DND-41 (cell line): ENCODE measurements around the gene USP12.

ENCODE experiments used
- ATAC-seq: fragments of 200-7000 bp; cut with Tn5 transposase; 3 replicates; pipeline ENCODE4 v1.9.1; 2021; ENCODE audit warnings: low read depth; ENCODE audit not compliant: insufficient read depth
- DNase-seq: peaks from one replicate; pipeline ENCODE4 v3.0.0-alpha.2; 2020
- H2AFZ ChIP-seq: 2 replicates; pipeline ENCODE4 v1.6.0; 2012; ENCODE audit warnings: low read depth, low read length
- H3K27ac ChIP-seq: 2 replicates; pipeline ENCODE4 v1.5.1; 2012; ENCODE audit warnings: low read length, inconsistent platforms
- H3K27me3 ChIP-seq: fragments of 200-600 bp; sonication (generic); 2 replicates; pipeline ENCODE4 v1.6.0; 2012; ENCODE audit warnings: low read length, mild to moderate bottlenecking, inconsistent platforms; ENCODE audit not compliant: insufficient read depth, poor library complexity
- H3K36me3 ChIP-seq: 2 replicates; pipeline ENCODE4 v1.5.1; 2012; ENCODE audit warnings: low read length, inconsistent platforms; ENCODE audit not compliant: insufficient read depth
- H3K4me1 ChIP-seq: 2 replicates; pipeline ENCODE4 v1.5.1; 2012; ENCODE audit warnings: mild to moderate bottlenecking, low read length; ENCODE audit not compliant: insufficient read depth
- H3K4me2 ChIP-seq: 2 replicates; pipeline ENCODE4 v1.6.0; 2012; ENCODE audit warnings: mild to moderate bottlenecking, moderate library complexity, low read length, inconsistent platforms; ENCODE audit not compliant: insufficient read depth
- H3K4me3 ChIP-seq, 2 experiments: fragments of 200-600 bp in 1 of 2; shearing (Covaris generic) in 1 of 2; 2 replicates each; pipeline ENCODE4 v1.5.1; 2012 to 2016; ENCODE audit warnings: inconsistent platforms in 2 of 2, low read length in 2 of 2, mild to moderate bottlenecking in 2 of 2, low read depth in 1 of 2, moderate library complexity in 1 of 2
- H3K79me2 ChIP-seq: 2 replicates; pipeline ENCODE4 v1.6.0; 2012; ENCODE audit warnings: low read length, inconsistent platforms; ENCODE audit not compliant: insufficient read depth
- H3K9ac ChIP-seq: 2 replicates; pipeline ENCODE4 v1.6.0; 2012; ENCODE audit warnings: low read depth, mild to moderate bottlenecking, inconsistent platforms, low read length, moderate library complexity
- H3K9me3 ChIP-seq: 2 replicates; pipeline ENCODE4 v1.5.1; 2012; ENCODE audit warnings: low read length, moderate library complexity, mild to moderate bottlenecking, inconsistent platforms; ENCODE audit not compliant: insufficient read depth, severe bottlenecking
- H4K20me1 ChIP-seq: 2 replicates; pipeline ENCODE4 v1.6.0; 2012; ENCODE audit warnings: low read length; ENCODE audit not compliant: insufficient read depth
- EZH2 ChIP-seq: IDR thresholded peaks from 3 replicates; pipeline ENCODE4 v1.6.1; 2012; ENCODE audit warnings: borderline replicate concordance, low read depth, mild to moderate bottlenecking, moderate library complexity, low read length, inconsistent platforms; ENCODE audit not compliant: severe bottlenecking
- TF ChIP-seq, protein P1 (sequence below): IDR thresholded peaks from 2 replicates; pipeline ENCODE4 v1.5.1; 2012; ENCODE audit warnings: borderline replicate concordance, low read length, moderate library complexity, mild to moderate bottlenecking; ENCODE audit not compliant: poor library complexity, severe bottlenecking; ENCODE audit errors: extremely low read depth

The USP12 gene

DNA sequence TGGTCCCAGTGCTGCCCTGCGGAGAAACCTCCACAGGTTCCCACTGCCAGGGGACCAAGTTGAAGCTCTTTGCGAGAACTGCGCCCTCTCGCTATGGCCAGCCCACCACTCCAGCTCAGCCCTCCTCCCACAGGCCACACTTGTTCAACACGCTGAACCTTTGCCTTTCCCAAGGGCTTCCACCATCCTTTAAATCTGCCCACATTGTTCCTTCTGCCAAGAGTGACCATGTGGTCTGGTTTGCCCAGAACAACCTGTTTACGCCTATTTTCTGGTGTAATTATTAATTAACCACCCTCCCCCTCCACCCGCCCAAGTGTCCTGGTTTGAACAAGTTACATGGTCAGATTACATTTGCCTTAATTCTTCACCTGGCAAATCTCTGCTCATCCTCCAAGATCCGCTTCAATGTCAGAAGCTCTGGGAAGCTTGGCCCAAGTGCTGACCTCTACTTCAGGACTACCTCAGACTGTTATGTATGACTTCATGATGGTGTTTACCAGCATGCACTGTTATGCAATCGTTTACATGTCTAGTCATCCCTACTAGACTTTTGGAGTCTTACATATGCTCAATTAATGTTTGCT is 12.0 kb upstream of the USP12 start:
- Histone ChIP-seq H3K9ac (no peak overlapping the region), H3K4me3 (no peak overlapping the region), H2AFZ (no peak overlapping the region), H3K9me3 (no peaks in the 10 kb centered on the region), H3K4me2 (no peak overlapping the region), H3K27me3 (peaks cover 5% of the 10 kb centered on the region), H4K20me1 (no peaks in the 10 kb centered on the region), H3K4me1 (no peaks in the 10 kb centered on the region), H3K79me2 (no peaks in the 10 kb centered on the region), H3K27ac (no peak overlapping the region), H3K36me3 (no peaks in the 10 kb centered on the region)
- DNase-seq (no peak), ATAC-seq (no peak)
- TF ChIP-seq, protein P1, sequence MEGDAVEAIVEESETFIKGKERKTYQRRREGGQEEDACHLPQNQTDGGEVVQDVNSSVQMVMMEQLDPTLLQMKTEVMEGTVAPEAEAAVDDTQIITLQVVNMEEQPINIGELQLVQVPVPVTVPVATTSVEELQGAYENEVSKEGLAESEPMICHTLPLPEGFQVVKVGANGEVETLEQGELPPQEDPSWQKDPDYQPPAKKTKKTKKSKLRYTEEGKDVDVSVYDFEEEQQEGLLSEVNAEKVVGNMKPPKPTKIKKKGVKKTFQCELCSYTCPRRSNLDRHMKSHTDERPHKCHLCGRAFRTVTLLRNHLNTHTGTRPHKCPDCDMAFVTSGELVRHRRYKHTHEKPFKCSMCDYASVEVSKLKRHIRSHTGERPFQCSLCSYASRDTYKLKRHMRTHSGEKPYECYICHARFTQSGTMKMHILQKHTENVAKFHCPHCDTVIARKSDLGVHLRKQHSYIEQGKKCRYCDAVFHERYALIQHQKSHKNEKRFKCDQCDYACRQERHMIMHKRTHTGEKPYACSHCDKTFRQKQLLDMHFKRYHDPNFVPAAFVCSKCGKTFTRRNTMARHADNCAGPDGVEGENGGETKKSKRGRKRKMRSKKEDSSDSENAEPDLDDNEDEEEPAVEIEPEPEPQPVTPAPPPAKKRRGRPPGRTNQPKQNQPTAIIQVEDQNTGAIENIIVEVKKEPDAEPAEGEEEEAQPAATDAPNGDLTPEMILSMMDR: no peak
- TF ChIP-seq EZH2: no peak

DNA sequence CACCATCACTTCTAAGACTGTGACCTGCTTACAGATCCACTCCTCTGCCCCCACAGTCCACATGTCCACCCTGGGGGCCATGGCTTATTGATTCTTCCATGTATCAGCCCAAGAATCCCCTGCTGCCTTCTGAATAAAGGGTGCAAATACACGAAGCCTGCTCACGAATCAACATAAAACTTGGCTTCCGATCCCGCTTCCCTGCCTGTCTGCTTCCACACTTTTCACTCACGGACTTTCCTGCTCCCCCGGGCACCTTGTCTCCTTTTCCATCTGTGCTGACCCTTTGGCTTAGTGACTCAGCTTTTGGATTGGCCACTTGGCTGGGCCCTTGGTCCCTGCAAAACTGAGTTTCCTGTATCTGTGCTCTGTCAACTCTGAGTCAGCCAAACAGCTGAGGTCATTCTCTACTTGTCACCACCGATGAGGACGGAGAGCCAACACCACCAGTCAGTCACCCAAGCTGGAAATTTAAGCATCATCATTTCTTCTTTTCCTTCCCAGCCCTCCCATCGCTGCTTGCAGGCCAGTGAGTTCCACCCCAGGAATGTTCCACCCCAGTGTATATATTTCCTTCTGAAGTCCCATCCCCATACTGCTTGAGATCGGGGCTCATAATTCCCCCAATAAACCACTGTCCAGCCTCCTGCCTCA is 11.4 kb upstream of the USP12 start:
- Histone ChIP-seq H3K4me2 (no peak overlapping the region), H3K9ac (no peak overlapping the region), H3K9me3 (no peaks in the 10 kb centered on the region), H2AFZ (no peak overlapping the region), H3K36me3 (no peaks in the 10 kb centered on the region), H3K79me2 (no peaks in the 10 kb centered on the region), H3K4me3 (no peak overlapping the region), H3K27me3 (peaks cover 5% of the 10 kb centered on the region), H3K4me1 (no peaks in the 10 kb centered on the region), H3K27ac (no peak overlapping the region), H4K20me1 (no peaks in the 10 kb centered on the region)
- DNase-seq (no peak), ATAC-seq (no peak)
- TF ChIP-seq, protein P1: no peak
- no peak for TF ChIP-seq EZH2

DNA sequence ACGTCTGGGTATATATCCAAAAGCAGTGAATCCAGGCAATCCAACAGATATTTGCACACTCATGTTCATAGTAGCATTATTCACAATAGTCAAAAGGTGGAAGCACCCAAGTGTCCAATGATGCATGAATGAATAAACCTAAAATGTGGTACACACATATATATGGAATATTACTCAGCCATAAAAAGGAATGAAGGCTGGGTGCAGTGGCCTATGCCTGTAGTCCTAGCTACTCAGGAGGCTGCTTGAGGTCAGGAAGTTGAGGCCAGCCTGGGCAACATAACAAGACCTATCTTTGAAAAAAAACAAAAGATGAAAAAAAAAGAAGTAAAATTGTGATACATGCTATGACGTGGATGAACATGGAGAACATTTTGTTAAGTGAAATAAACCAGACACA is 10.4 kb upstream of the USP12 start:
- Histone ChIP-seq H3K4me3 (no peak overlapping the region), H3K4me1 (no peaks in the 10 kb centered on the region), H3K79me2 (no peaks in the 10 kb centered on the region), H4K20me1 (no peaks in the 10 kb centered on the region), H3K27ac (no peak overlapping the region), H3K9ac (no peak overlapping the region), H2AFZ (no peak overlapping the region), H3K9me3 (no peaks in the 10 kb centered on the region), H3K36me3 (no peaks in the 10 kb centered on the region), H3K27me3 (peaks cover 5% of the 10 kb centered on the region), H3K4me2 (no peak overlapping the region)
- no peak for DNase-seq
- ATAC-seq: no peak
- TF ChIP-seq, protein P1: no peak
- TF ChIP-seq EZH2: no peak
